PC-9 (cell line): Measurements from ENCODE around the gene RGS11. TPM values are rescaled to one million over a fixed set of nuclear protein-coding genes. Genes with fewer than 3 reads are reported as not detected.

Source experiments
- BruUV-seq: library from RNA; stranded (reverse); fragments of 400-500 nt; replicated peaks from 2 replicates; lab custom pipeline; 2021; lab: Mats Ljungman, UMichigan
- CTCF ChIA-PET: fragments of 300-600 bp; sonication (Branson Sonifier 250); formaldehyde crosslinking; loops from one replicate; lab custom pipeline; 2022; ENCODE audit warnings: antibody characterized with exemption; lab: Charles Lee
- POLR2A ChIA-PET: fragments of 300-600 bp; sonication (Branson Sonifier 250); formaldehyde crosslinking; loops from one replicate; lab custom pipeline; 2022; ENCODE audit warnings: antibody characterized with exemption; ENCODE audit not compliant: unreplicated experiment; lab: Charles Lee
- DNase-seq, 2 experiments: peaks; one replicate each; pipeline versions ENCODE4 v3.0.0 to v3.0.0-alpha.2; 2015 to 2022; ENCODE audit warnings: mixed read lengths in 1 of 2
- H2AFZ ChIP-seq: fragments of 200-600 bp; sonication (generic); 2 replicates; pipeline ENCODE4 v1.8.1; 2017; ENCODE audit warnings: antibody characterized with exemption
- H3F3A ChIP-seq: fragments of 200-600 bp; sonication (generic); 2 replicates; pipeline ENCODE4 v1.8.1; 2017; ENCODE audit warnings: antibody characterized with exemption, mild to moderate bottlenecking, low read depth; ENCODE audit not compliant: insufficient read depth
- H3K27ac ChIP-seq: fragments of 200-600 bp; sonication (generic); 2 replicates; pipeline ENCODE4 v1.6.1; 2016; ENCODE audit warnings: mixed run types
- H3K27me3 ChIP-seq: fragments of 200-600 bp; sonication (generic); 2 replicates; pipeline ENCODE4 v1.6.1; 2016; ENCODE audit warnings: low read depth, mixed run types; ENCODE audit not compliant: insufficient read depth
- H3K36me3 ChIP-seq: fragments of 200-600 bp; sonication (generic); 2 replicates; pipeline ENCODE4 v1.6.1; 2016; ENCODE audit warnings: low read depth, mixed run types
- H3K4me1 ChIP-seq: fragments of 200-600 bp; sonication (generic); replicated peaks from 2 replicates; pipeline ENCODE4 v1.6.1; 2016; ENCODE audit warnings: mixed run types; ENCODE audit not compliant: insufficient read depth
- H3K4me2 ChIP-seq: fragments of 200-600 bp; sonication (generic); 2 replicates; pipeline ENCODE4 v1.6.1; 2017; ENCODE audit warnings: mixed run types
- H3K4me3 ChIP-seq: fragments of 200-600 bp; sonication (generic); 2 replicates; pipeline ENCODE4 v1.6.1; 2016; ENCODE audit warnings: mixed run types
- H3K79me2 ChIP-seq: fragments of 200-600 bp; sonication (generic); 2 replicates; pipeline ENCODE4 v1.6.1; 2017; ENCODE audit warnings: low read depth, mixed run types
- H3K9me2 ChIP-seq: fragments of 200-600 bp; sonication (generic); 2 replicates; pipeline ENCODE4 v1.8.1; 2017; ENCODE audit warnings: mild to moderate bottlenecking; ENCODE audit not compliant: insufficient read depth
- H3K9me3 ChIP-seq: fragments of 200-600 bp; sonication (generic); 2 replicates; pipeline ENCODE4 v1.8.1; 2016; ENCODE audit warnings: low read depth; ENCODE audit not compliant: insufficient read depth
- H4K20me1 ChIP-seq: fragments of 200-600 bp; sonication (generic); 2 replicates; pipeline ENCODE4 v1.8.1; 2017; ENCODE audit not compliant: insufficient read depth
- CTCF ChIP-seq: fragments of 200-600 bp; sonication (generic); conservative IDR thresholded peaks from 2 replicates; pipeline ENCODE4 v1.6.1; 2017; ENCODE audit warnings: mixed run types, antibody characterized with exemption, mild to moderate bottlenecking, moderate library complexity
- EZH2 ChIP-seq: fragments of 200-600 bp; sonication (generic); IDR thresholded peaks from 2 replicates; pipeline ENCODE4 v1.8.0; 2017; ENCODE audit warnings: antibody characterized with exemption, low read depth
- intact Hi-C: fragments of 100-400 bp; cut with micrococcal nuclease; formaldehyde crosslinking; loops from one replicate; pipeline ENCODE4 v1.10.0; 2022; ENCODE audit not compliant: unreplicated experiment
- total RNA-seq: library from RNA; stranded (reverse); gene quantifications from 2 replicates; pipeline ENCODE4 v1.2.3, GENCODE V29; 2021

Gene RGS11
- total RNA-seq, 1 experiment from 2014 or later, result not detected

GRCh38 chr16:270381-271255, 5.1 kb downstream of the RGS11 start:
- POLR2A ChIA-PET, result no interaction called here
- no peaks in the 10 kb centered on the region for H3K36me3 ChIP-seq
- H3K4me3 ChIP-seq, result no peak overlapping the region
- H3F3A ChIP-seq, result 0 out of 2 replicates have a peak, but pooled peaks cover 5% of the 10 kb centered on the region
- no peaks in the 10 kb centered on the region for H3K9me2 ChIP-seq
- H3K4me1 ChIP-seq, result no peaks in the 10 kb centered on the region
- BruUV-seq, result no TSS peak
- H3K9me3 ChIP-seq, result no peaks in the 10 kb centered on the region
- intact Hi-C loops, result no loop called here
- CTCF ChIA-PET, result no interaction called here
- no peaks in the 10 kb centered on the region for H4K20me1 ChIP-seq
- no peaks in the 10 kb centered on the region for H3K79me2 ChIP-seq
- no peak overlapping the region for H3K4me2 ChIP-seq
- no peak for DNase-seq
- H3K27me3 ChIP-seq, result peaks cover 14% of the 10 kb centered on the region
- H3K27ac ChIP-seq, result no peak overlapping the region
- H2AFZ ChIP-seq, result no peak overlapping the region
- no peak for TF ChIP-seq EZH2
- no peak for TF ChIP-seq CTCF

- Histone ChIP-seq H3K9me2 (no peaks in the 10 kb centered on the region), H3K27ac (no peak overlapping the region), H3K9me3 (no peaks in the 10 kb centered on the region), H3K27me3 (peaks cover 8% of the 10 kb centered on the region), H3K4me2 (no peak overlapping the region), H3K36me3 (no peaks in the 10 kb centered on the region), H4K20me1 (no peaks in the 10 kb centered on the region), H3K4me3 (no peak overlapping the region), H3K4me1 (no peaks in the 10 kb centered on the region), H2AFZ (no peak overlapping the region), H3K79me2 (no peaks in the 10 kb centered on the region), H3F3A (0 out of 2 replicates have a peak, but pooled peaks cover 5% of the 10 kb centered on the region)
- ChIA-PET POLR2A (interaction anchor here (0.6 to 0.7 kb wide), 3 partner anchors 10 to 123 kb away, joined by 3 to 5 read pairs (median 4); no protein-coding TSS in a partner anchor), CTCF (no interaction called here)
- TF ChIP-seq EZH2, result no peak
- TF ChIP-seq CTCF, result no peak
- DNase-seq, result no peak
- intact Hi-C loops, result no loop called here
- BruUV-seq, result no TSS peak
Measured at GRCh38 chr16:269061-269796, 6.5 kb downstream of the RGS11 start.
